Endothelial cell of umbilical vein (primary cell): ENCODE results near the gene TTC39A. TPM values are rescaled to one million over a fixed set of nuclear protein-coding genes. Genes with fewer than 3 reads are reported as not detected.

Source experiments
- BruUV-seq: library from RNA; stranded (reverse); fragments of 400-500 nt; replicated peaks from 2 replicates; lab custom pipeline; 2021; lab: Mats Ljungman, UMichigan
- CTCF ChIA-PET: fragments of 300-600, 350-600 bp; sonication (Branson Sonifier 250); formaldehyde crosslinking; loops from one replicate; lab custom pipeline; 2021; ENCODE audit warnings: antibody characterized with exemption, inconsistent platforms; lab: Charles Lee
- POLR2A ChIA-PET: fragments of 300-600, 350-600 bp; sonication (Branson Sonifier 250); formaldehyde crosslinking; loops from one replicate; lab custom pipeline; 2021; ENCODE audit warnings: antibody characterized with exemption, inconsistent platforms; lab: Charles Lee
- DNase-seq: peaks from one replicate; pipeline ENCODE4 v3.0.0-alpha.2; 2011; ENCODE audit warnings: low read depth, low spot score
- FAIRE-seq: peaks from 2 replicates; lab custom pipeline; 2011; peaks lifted over from hg19 to GRCh38; lab: Jason Lieb, UNC
- H2AFZ ChIP-seq: 2 replicates; pipeline ENCODE4 v1.6.0; 2012; ENCODE audit warnings: low read depth, low read length, control low read depth, inconsistent platforms
- H3K27ac ChIP-seq: 2 replicates; pipeline ENCODE4 v1.5.1; 2011; ENCODE audit warnings: low read depth, mild to moderate bottlenecking, control low read depth, low read length, moderate library complexity; ENCODE audit not compliant: insufficient read depth
- H3K27me3 ChIP-seq, 2 experiments: 2 replicates each; pipeline versions ENCODE4 v1.6.0 to v1.6.1; 2011; ENCODE audit warnings: low read length in 2 of 2, mixed read lengths in 1 of 2; ENCODE audit not compliant: control insufficient read depth in 2 of 2, insufficient read depth in 2 of 2
- H3K36me3 ChIP-seq, 2 experiments: 2 replicates in 1 of 2; 3 replicates in 1 of 2; pipeline ENCODE4 v1.5.1; 2011; ENCODE audit warnings: low read length in 2 of 2, mild to moderate bottlenecking in 1 of 2, moderate library complexity in 1 of 2; ENCODE audit not compliant: control insufficient read depth in 2 of 2, insufficient read depth in 2 of 2; ENCODE audit errors: extremely low read depth in 1 of 2
- H3K4me1 ChIP-seq: 3 replicates; pipeline ENCODE4 v1.5.1; 2011; ENCODE audit warnings: mild to moderate bottlenecking, low read length; ENCODE audit not compliant: control insufficient read depth, insufficient read depth; ENCODE audit errors: extremely low read depth
- H3K4me2 ChIP-seq: 2 replicates; pipeline ENCODE4 v1.6.1; 2011; ENCODE audit warnings: low read length, control low read depth, mixed read lengths; ENCODE audit not compliant: insufficient read depth
- H3K4me3 ChIP-seq, 3 experiments: fragments of 200-600 bp in 1 of 3; sonication (generic), shearing (Covaris generic) in 1 of 3; replicated peaks in 1 of 3; 2 replicates each; pipeline ENCODE4 v1.5.1; 2011 to 2016; ENCODE audit warnings: control low read depth in 3 of 3, low read length in 3 of 3, mild to moderate bottlenecking in 2 of 3, inconsistent platforms in 1 of 3, low read depth in 1 of 3, moderate library complexity in 1 of 3; ENCODE audit not compliant: insufficient read depth in 1 of 3
- H3K79me2 ChIP-seq: 2 replicates; pipeline ENCODE4 v1.6.0; 2012; ENCODE audit warnings: low read length, inconsistent platforms; ENCODE audit not compliant: control insufficient read depth, insufficient read depth
- H3K9ac ChIP-seq: replicated peaks from 2 replicates; pipeline ENCODE3; 2011; ENCODE audit warnings: low read length, control low read depth; ENCODE audit not compliant: insufficient read depth; ENCODE audit errors: extremely low read depth
- H3K9me1 ChIP-seq: replicated peaks from 3 replicates; pipeline ENCODE4 v1.6.0; 2011; ENCODE audit warnings: mild to moderate bottlenecking, low read length; ENCODE audit not compliant: control insufficient read depth, insufficient read depth; ENCODE audit errors: extremely low read depth
- H3K9me3 ChIP-seq: replicated peaks from 2 replicates; pipeline ENCODE4 v1.5.1; 2012; ENCODE audit warnings: low read length, inconsistent platforms; ENCODE audit not compliant: control insufficient read depth, insufficient read depth
- H4K20me1 ChIP-seq: replicated peaks from 2 replicates; pipeline ENCODE3; 2011; ENCODE audit warnings: mild to moderate bottlenecking, low read length; ENCODE audit not compliant: control insufficient read depth, insufficient read depth; ENCODE audit errors: extremely low read depth
- FOS ChIP-seq: IDR thresholded peaks from 2 replicates; pipeline ENCODE4 v1.6.1; 2011; ENCODE audit warnings: mild to moderate bottlenecking, low read length, moderate library complexity, borderline replicate concordance; ENCODE audit not compliant: insufficient read depth
- GATA2 ChIP-seq: IDR thresholded peaks from 2 replicates; pipeline ENCODE4 v1.7.0; 2011; ENCODE audit warnings: low read depth, mild to moderate bottlenecking, moderate library complexity, mixed read lengths, low read length; ENCODE audit not compliant: insufficient read length, insufficient read depth
- JUN ChIP-seq: IDR thresholded peaks from 2 replicates; pipeline ENCODE4 v1.6.1; 2011; ENCODE audit warnings: borderline replicate concordance, low read depth; ENCODE audit not compliant: insufficient read length, insufficient read depth
- MAX ChIP-seq: IDR thresholded peaks from 2 replicates; pipeline ENCODE4 v1.6.1; 2011; ENCODE audit not compliant: insufficient read depth, insufficient read length
- MYC ChIP-seq: IDR thresholded peaks from one replicate; pipeline ENCODE4 v1.6.1; 2011; ENCODE audit warnings: mild to moderate bottlenecking, low read depth, low read length
- POLR2A ChIP-seq: IDR thresholded peaks from 2 replicates; pipeline ENCODE4 v1.6.1; 2012; ENCODE audit warnings: low read depth, mild to moderate bottlenecking, control low read depth, low read length
- POLR2AphosphoS5 ChIP-seq: IDR thresholded peaks from 2 replicates; pipeline ENCODE4 v1.6.1; 2012; ENCODE audit warnings: low read depth, mild to moderate bottlenecking, control low read depth, low read length, moderate library complexity; ENCODE audit not compliant: insufficient read depth
- dilution Hi-C: fragments of 300-500 bp; cut with MboI; formaldehyde crosslinking; loops from one replicate; pipeline ENCODE4 v1.15.0; 2019; ENCODE audit warnings: low sequenced_read_pairs; ENCODE audit not compliant: extremely low pct_ligation_motif_present
- intact Hi-C: fragments of 100-400 bp; cut with micrococcal nuclease; formaldehyde crosslinking; loops from one replicate; pipeline ENCODE4 v1.10.0; 2022
- polyA plus RNA-seq, 4 experiments: library from polyadenylated mRNA; depleted of rRNA in 3 of 4; stranded (reverse) in 3 of 4; unstranded in 1 of 4; fragments of >200 nt; gene quantifications; 2 replicates each; pipeline versions ENCODE4 v1.2.1 to v1.2.3, GENCODE V29; 2011 to 2012; ENCODE audit warnings: missing spikeins in 1 of 4
- total RNA-seq: library from RNA; stranded (reverse); gene quantifications from 2 replicates; pipeline ENCODE4 v1.2.3, GENCODE V29; 2021

Gene TTC39A
- total and polyA plus RNA-seq, 2 donors (not counting 3 experiments of a cell fraction or from before 2014, with no cell fraction given), result 1.1 to 1.7 TPM

- ChIA-PET POLR2A (no interaction called here), CTCF (interaction anchor here (0.6 to 5.5 kb wide), 27 partner anchors 8 to 677 kb away, joined by 3 to 63 read pairs (median 5); partner anchors contain the start of genes CDKN2C and RNF11)
- peak overlapping the region; percentile 69 for H2AFZ ChIP-seq
- no peak overlapping the region for H3K9ac ChIP-seq
- no peak for TF ChIP-seq POLR2AphosphoS5
- TF ChIP-seq FOS, result no peak
- TF ChIP-seq JUN, result no peak
- no peak for TF ChIP-seq MYC
- no peak for TF ChIP-seq GATA2
- TF ChIP-seq MAX, result no peak
- TF ChIP-seq POLR2A, result peak; percentile 6
- H3K27ac ChIP-seq, result no peak overlapping the region
- H3K36me3 ChIP-seq, result no peaks in the 10 kb centered on the region
- H3K4me2 ChIP-seq, result no peak overlapping the region
- no peaks in the 10 kb centered on the region for H3K9me1 ChIP-seq
- peaks cover 9% of the 10 kb centered on the region for H3K4me1 ChIP-seq
- no peaks in the 10 kb centered on the region for H3K79me2 ChIP-seq
- BruUV-seq, result no TSS peak
- H3K27me3 ChIP-seq, result no peaks in the 10 kb centered on the region
- dilution Hi-C loops, result no loop called here
- no peaks in the 10 kb centered on the region for H4K20me1 ChIP-seq
- FAIRE-seq, result no peak
- no peaks in the 10 kb centered on the region for H3K9me3 ChIP-seq
- no peak for DNase-seq
- H3K4me3 ChIP-seq, result no peak overlapping the region
- intact Hi-C loops, result loop anchor here (1.0 to 10.0 kb wide), 8 partner anchors 33 to 547 kb away; partner anchors contain the start of gene FAF1
These were observed 32.7 kb downstream of the TTC39A start for GRCh38 chr1:51297401-51298321.
